Measurements from ENCODE around the gene NFATC4.
"Not testable (repeated sequence)": the region's sequence is repeated elsewhere in the genome, so short reads cannot be mapped to it uniquely, and the experiment has no call there.

Gene NFATC4

GRCh38 chr14:24367514-24368211 lies at the start of gene NFATC4:
TSS of gene NFATC4 (plus strand) at chr14:24368184. CDS start at chr14:24368341, 157 bp downstream.
- peak within 1 kb of the TSS; percentile 98 for H3K27ac ChIP-seq (ENCODE audit: low read length)
- no peaks in the 10 kb centered on the region for H3K9me3 ChIP-seq (ENCODE audit: insufficient read depth, low read depth, low read length)
- H3K4me1 ChIP-seq (ENCODE audit: insufficient read depth, low read length), result peaks cover 12% of the 10 kb centered on the region; the same call in 1 of the 2 replicates
- H3K9ac ChIP-seq (ENCODE audit: low read depth, low read length), result peak within 1 kb of the TSS; percentile 87; the same call in 1 of the 2 replicates
- H3K4me3 ChIP-seq (ENCODE audit: low read length), result peak within 1 kb of the TSS; percentile 77
- H3K36me3 ChIP-seq (ENCODE audit: insufficient read depth, low read depth, low read length), result peaks cover 4% of the 10 kb centered on the region; the same call in 1 of the 2 replicates
- peaks cover 21% of the 10 kb centered on the region for H3K27me3 ChIP-seq (ENCODE audit: insufficient read depth, low read length)

GRCh38 chr14:24321212-24321975 lies 46.6 kb upstream of the NFATC4 start:
- no peak overlapping the region for H3K27ac ChIP-seq (ENCODE audit: low read length)
- H3K9ac ChIP-seq (ENCODE audit: low read depth, low read length), result no peak overlapping the region
- H3K9me3 ChIP-seq (ENCODE audit: insufficient read depth, low read depth, low read length), result no peaks in the 10 kb centered on the region
- no peak overlapping the region for H3K4me3 ChIP-seq (ENCODE audit: low read length)
- H3K27me3 ChIP-seq (ENCODE audit: insufficient read depth, low read length), result peaks cover 83% of the 10 kb centered on the region
- H3K36me3 ChIP-seq (ENCODE audit: insufficient read depth, low read depth, low read length), result no peaks in the 10 kb centered on the region
- peaks cover 3% of the 10 kb centered on the region; the same call in 1 of the 2 replicates for H3K4me1 ChIP-seq (ENCODE audit: insufficient read depth, low read length)

GRCh38 chr14:24322672-24323071 lies 45.3 kb upstream of the NFATC4 start:
- Histone ChIP-seq H3K9me3 (ENCODE audit: insufficient read depth, low read depth, low read length) (no peaks in the 10 kb centered on the region), H3K27ac (ENCODE audit: low read length) (no peak overlapping the region), H3K36me3 (ENCODE audit: insufficient read depth, low read depth, low read length) (no peaks in the 10 kb centered on the region), H3K4me1 (ENCODE audit: insufficient read depth, low read length) (peaks cover 3% of the 10 kb centered on the region; the same call in 1 of the 2 replicates), H3K27me3 (ENCODE audit: insufficient read depth, low read length) (peaks cover 71% of the 10 kb centered on the region), H3K4me3 (ENCODE audit: low read length) (no peak overlapping the region), H3K9ac (ENCODE audit: low read depth, low read length) (no peak overlapping the region)

- Histone ChIP-seq H3K27me3 (ENCODE audit: insufficient read depth, low read length) (peaks cover 64% of the 10 kb centered on the region), H3K36me3 (ENCODE audit: insufficient read depth, low read depth, low read length) (no peaks in the 10 kb centered on the region), H3K4me1 (ENCODE audit: insufficient read depth, low read length) (peaks cover 3% of the 10 kb centered on the region; the same call in 1 of the 2 replicates), H3K27ac (ENCODE audit: low read length) (no peak overlapping the region), H3K9ac (ENCODE audit: low read depth, low read length) (no peak overlapping the region), H3K4me3 (ENCODE audit: low read length) (no peak overlapping the region), H3K9me3 (ENCODE audit: insufficient read depth, low read depth, low read length) (no peaks in the 10 kb centered on the region)
These were observed 44.6 kb upstream of the NFATC4 start for GRCh38 chr14:24323341-24323740.

GRCh38 chr14:24324024-24324423 lies 44.0 kb upstream of the NFATC4 start:
- peaks cover 63% of the 10 kb centered on the region for H3K27me3 ChIP-seq (ENCODE audit: insufficient read depth, low read length)
- no peaks in the 10 kb centered on the region for H3K36me3 ChIP-seq (ENCODE audit: insufficient read depth, low read depth, low read length)
- H3K4me3 ChIP-seq (ENCODE audit: low read length), result no peak overlapping the region
- no peaks in the 10 kb centered on the region for H3K9me3 ChIP-seq (ENCODE audit: insufficient read depth, low read depth, low read length)
- peaks cover 3% of the 10 kb centered on the region; the same call in 1 of the 2 replicates for H3K4me1 ChIP-seq (ENCODE audit: insufficient read depth, low read length)
- H3K9ac ChIP-seq (ENCODE audit: low read depth, low read length), result no peak overlapping the region
- H3K27ac ChIP-seq (ENCODE audit: low read length), result no peak overlapping the region

- H3K27me3 ChIP-seq (ENCODE audit: insufficient read depth, low read length), result peaks cover 63% of the 10 kb centered on the region
- no peak overlapping the region for H3K4me3 ChIP-seq (ENCODE audit: low read length)
- no peaks in the 10 kb centered on the region for H3K9me3 ChIP-seq (ENCODE audit: insufficient read depth, low read depth, low read length)
- no peak overlapping the region for H3K9ac ChIP-seq (ENCODE audit: low read depth, low read length)
- H3K4me1 ChIP-seq (ENCODE audit: insufficient read depth, low read length), result peaks cover 3% of the 10 kb centered on the region; the same call in 1 of the 2 replicates
- H3K36me3 ChIP-seq (ENCODE audit: insufficient read depth, low read depth, low read length), result no peaks in the 10 kb centered on the region
- H3K27ac ChIP-seq (ENCODE audit: low read length), result no peak overlapping the region
These were observed 42.9 kb upstream of the NFATC4 start for GRCh38 chr14:24325041-24325530.

- Histone ChIP-seq H3K4me1 (ENCODE audit: insufficient read depth, low read length) (peaks cover 3% of the 10 kb centered on the region; the same call in 1 of the 2 replicates), H3K27ac (ENCODE audit: low read length) (no peak overlapping the region)
These were observed 42.0 kb upstream of the NFATC4 start for GRCh38 chr14:24325963-24326362.

GRCh38 chr14:24327303-24327702 lies 40.7 kb upstream of the NFATC4 start:
- no peaks in the 10 kb centered on the region for H3K9me3 ChIP-seq (ENCODE audit: insufficient read depth, low read depth, low read length)
- H3K4me3 ChIP-seq (ENCODE audit: low read length), result no peak overlapping the region
- H3K36me3 ChIP-seq (ENCODE audit: insufficient read depth, low read depth, low read length), result no peaks in the 10 kb centered on the region
- H3K4me1 ChIP-seq (ENCODE audit: insufficient read depth, low read length), result no peaks in the 10 kb centered on the region
- H3K27ac ChIP-seq (ENCODE audit: low read length), result no peak overlapping the region
- peaks cover 73% of the 10 kb centered on the region for H3K27me3 ChIP-seq (ENCODE audit: insufficient read depth, low read length)
- H3K9ac ChIP-seq (ENCODE audit: low read depth, low read length), result no peak overlapping the region

More at GRCh38 chr14:24325963-24326362, 42.0 kb upstream of the NFATC4 start:
- Histone ChIP-seq H3K9me3 (ENCODE audit: insufficient read depth, low read depth, low read length) (no peaks in the 10 kb centered on the region), H3K27me3 (ENCODE audit: insufficient read depth, low read length) (peaks cover 68% of the 10 kb centered on the region), H3K4me3 (ENCODE audit: low read length) (no peak overlapping the region), H3K36me3 (ENCODE audit: insufficient read depth, low read depth, low read length) (no peaks in the 10 kb centered on the region), H3K9ac (ENCODE audit: low read depth, low read length) (no peak overlapping the region)

GRCh38 chr14:24327914-24328313 lies 40.1 kb upstream of the NFATC4 start:
- H3K9ac ChIP-seq (ENCODE audit: low read depth, low read length); H3K36me3 ChIP-seq (ENCODE audit: insufficient read depth, low read depth, low read length); H3K9me3 ChIP-seq (ENCODE audit: insufficient read depth, low read depth, low read length); H3K4me3 ChIP-seq (ENCODE audit: low read length); H3K27ac ChIP-seq (ENCODE audit: low read length); H3K4me1 ChIP-seq (ENCODE audit: insufficient read depth, low read length): not testable (repeated sequence)
- H3K27me3 ChIP-seq (ENCODE audit: insufficient read depth, low read length), result peaks cover 74% of the 10 kb centered on the region

- H3K27me3 ChIP-seq (ENCODE audit: insufficient read depth, low read length), result peaks cover 74% of the 10 kb centered on the region
- no peaks in the 10 kb centered on the region; the same call in 1 of the 2 replicates for H3K4me1 ChIP-seq (ENCODE audit: insufficient read depth, low read length)
- no peak overlapping the region for H3K27ac ChIP-seq (ENCODE audit: low read length)
- H3K4me3 ChIP-seq (ENCODE audit: low read length), result no peak overlapping the region
- H3K9ac ChIP-seq (ENCODE audit: low read depth, low read length), result no peak overlapping the region
- H3K9me3 ChIP-seq (ENCODE audit: insufficient read depth, low read depth, low read length), result peaks cover 2% of the 10 kb centered on the region; the same call in 1 of the 2 replicates
- H3K36me3 ChIP-seq (ENCODE audit: insufficient read depth, low read depth, low read length), result no peaks in the 10 kb centered on the region
These were observed 38.8 kb upstream of the NFATC4 start for GRCh38 chr14:24329073-24329663.

GRCh38 chr14:24329736-24330135 lies 38.2 kb upstream of the NFATC4 start:
- H3K27me3 ChIP-seq (ENCODE audit: insufficient read depth, low read length), result peaks cover 78% of the 10 kb centered on the region
- no peaks in the 10 kb centered on the region; the same call in 1 of the 2 replicates for H3K4me1 ChIP-seq (ENCODE audit: insufficient read depth, low read length)
- H3K9me3 ChIP-seq (ENCODE audit: insufficient read depth, low read depth, low read length), result peaks cover 4% of the 10 kb centered on the region; the same call in 1 of the 2 replicates

More at GRCh38 chr14:24329736-24330135, 38.2 kb upstream of the NFATC4 start:
- H3K27ac ChIP-seq (ENCODE audit: low read length), result no peak overlapping the region
- H3K36me3 ChIP-seq (ENCODE audit: insufficient read depth, low read depth, low read length), result no peaks in the 10 kb centered on the region
- no peak overlapping the region for H3K9ac ChIP-seq (ENCODE audit: low read depth, low read length)
- no peak overlapping the region for H3K4me3 ChIP-seq (ENCODE audit: low read length)

Data from iPS-20b (cell line).